Testis (tissue), 3 donors: ENCODE data around the gene CXCR6. TPM values are rescaled to one million over a fixed set of nuclear protein-coding genes. Genes with fewer than 3 reads are reported as not detected.

ENCODE experiments used
- DNase-seq: peaks from one replicate; pipeline ENCODE4 v3.0.0-alpha.2; 2019
- H3K27ac ChIP-seq, 2 donors: fragments of 200-600 bp; sonication (generic); one replicate each; pipeline ENCODE4 v1.5.1; 2019
- H3K27me3 ChIP-seq: fragments of 200-600 bp; sonication (generic); one replicate; pipeline ENCODE4 v1.5.1; 2019
- H3K36me3 ChIP-seq: fragments of 200-600 bp; sonication (generic); one replicate; pipeline ENCODE4 v1.5.1; 2017; ENCODE audit warnings: low read depth; ENCODE audit errors: missing control alignments
- H3K4me1 ChIP-seq: fragments of 200-600 bp; sonication (generic); one replicate; pipeline ENCODE4 v1.5.1; 2019
- H3K4me3 ChIP-seq, 2 donors: fragments of 200-600 bp; sonication (generic); one replicate each; pipeline ENCODE4 v1.5.1; 2017 to 2019
- H3K9me3 ChIP-seq: fragments of 200-600 bp; sonication (generic); one replicate; pipeline ENCODE4 v1.5.1; 2017
- POLR2A ChIP-seq: fragments of 450-650 bp; IDR thresholded peaks from one replicate; pipeline ENCODE4 v1.6.1; 2017; ENCODE audit warnings: antibody characterized with exemption, mild to moderate bottlenecking, moderate library complexity
- WGBS, 2 donors: methylation state at CpG; one replicate each; pipeline ENCODE4 v1.1.5; 2018; 5-methylcytosine and 5-hydroxymethylcytosine counted together
- intact Hi-C: fragments of 100-400 bp; cut with DNase I; formaldehyde crosslinking; loops from one replicate; pipeline ENCODE4 v1.15.1; 2023; ENCODE audit warnings: low total_unique reads
- polyA plus RNA-seq: library from polyadenylated mRNA; stranded (reverse); fragments of 350-450 nt; fragmentation: Illumina TruSeq; extraction: RNeasy Lipid Tissue Mini Kit (QIAGEN cat#74804); gene quantifications from one replicate; pipeline ENCODE4 v1.2.3, GENCODE V29; 2014; ENCODE audit warnings: low read depth, low replicate concordance; ENCODE audit not compliant: insufficient read depth
- total RNA-seq, 2 donors: library from RNA; depleted of rRNA; stranded (reverse); fragments of >200 nt; gene quantifications; one replicate each; pipeline ENCODE4 v1.2.3, GENCODE V29; 2016
- TF ChIP-seq, protein P1 (sequence below), 3 experiments: fragments of 450-650 bp in 2 of 3; fragments of 200-600 bp in 1 of 3; sonication (generic) in 1 of 3; IDR thresholded peaks; one replicate each; pipeline ENCODE4 v1.5.1; 2016 to 2019; ENCODE audit warnings: antibody characterized with exemption in 3 of 3, mild to moderate bottlenecking in 2 of 3, moderate library complexity in 1 of 3

The CXCR6 gene
- total and polyA plus RNA-seq, 3 donors from 2014 or later: 0.16 to 2.1 (median 0.62) TPM

DNA sequence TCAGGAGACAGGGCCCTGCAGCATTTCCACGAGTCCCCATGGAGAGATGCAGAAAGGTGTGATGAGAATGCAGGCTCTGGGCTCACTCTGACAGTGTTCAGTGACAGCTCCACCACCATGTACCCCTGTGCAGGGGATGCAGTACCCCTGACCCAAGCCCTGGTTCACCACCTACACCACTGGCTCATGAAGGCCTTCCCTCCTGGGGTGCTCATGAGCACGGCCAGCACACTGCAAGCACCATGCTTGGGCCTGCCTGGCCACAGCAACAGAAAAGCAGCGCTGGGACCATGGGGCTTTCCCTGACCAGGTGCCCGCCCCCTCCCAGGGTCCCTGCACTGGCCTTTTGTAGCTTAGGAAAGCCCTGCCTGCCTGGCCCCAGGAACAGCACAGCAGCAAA, 6.2 kb downstream of the CXCR6 start:
- 91 to 96% methylated on average over 4 of the region's 4 CpGs for WGBS, 2 donors
- H3K9me3 ChIP-seq: no peaks in the 10 kb centered on the region
- no peak overlapping the region for H3K4me3 ChIP-seq
- no peaks in the 10 kb centered on the region for H3K27me3 ChIP-seq
- no peaks in the 10 kb centered on the region for H3K4me1 ChIP-seq
- no peak for DNase-seq
- intact Hi-C loops: no loop called here
- TF ChIP-seq, protein P1, sequence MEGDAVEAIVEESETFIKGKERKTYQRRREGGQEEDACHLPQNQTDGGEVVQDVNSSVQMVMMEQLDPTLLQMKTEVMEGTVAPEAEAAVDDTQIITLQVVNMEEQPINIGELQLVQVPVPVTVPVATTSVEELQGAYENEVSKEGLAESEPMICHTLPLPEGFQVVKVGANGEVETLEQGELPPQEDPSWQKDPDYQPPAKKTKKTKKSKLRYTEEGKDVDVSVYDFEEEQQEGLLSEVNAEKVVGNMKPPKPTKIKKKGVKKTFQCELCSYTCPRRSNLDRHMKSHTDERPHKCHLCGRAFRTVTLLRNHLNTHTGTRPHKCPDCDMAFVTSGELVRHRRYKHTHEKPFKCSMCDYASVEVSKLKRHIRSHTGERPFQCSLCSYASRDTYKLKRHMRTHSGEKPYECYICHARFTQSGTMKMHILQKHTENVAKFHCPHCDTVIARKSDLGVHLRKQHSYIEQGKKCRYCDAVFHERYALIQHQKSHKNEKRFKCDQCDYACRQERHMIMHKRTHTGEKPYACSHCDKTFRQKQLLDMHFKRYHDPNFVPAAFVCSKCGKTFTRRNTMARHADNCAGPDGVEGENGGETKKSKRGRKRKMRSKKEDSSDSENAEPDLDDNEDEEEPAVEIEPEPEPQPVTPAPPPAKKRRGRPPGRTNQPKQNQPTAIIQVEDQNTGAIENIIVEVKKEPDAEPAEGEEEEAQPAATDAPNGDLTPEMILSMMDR (IDR thresholded peaks at IDR 0.05): no peak
- TF ChIP-seq POLR2A: no peak
- H3K36me3 ChIP-seq: no peaks in the 10 kb centered on the region
- H3K27ac ChIP-seq: no peak overlapping the region

DNA sequence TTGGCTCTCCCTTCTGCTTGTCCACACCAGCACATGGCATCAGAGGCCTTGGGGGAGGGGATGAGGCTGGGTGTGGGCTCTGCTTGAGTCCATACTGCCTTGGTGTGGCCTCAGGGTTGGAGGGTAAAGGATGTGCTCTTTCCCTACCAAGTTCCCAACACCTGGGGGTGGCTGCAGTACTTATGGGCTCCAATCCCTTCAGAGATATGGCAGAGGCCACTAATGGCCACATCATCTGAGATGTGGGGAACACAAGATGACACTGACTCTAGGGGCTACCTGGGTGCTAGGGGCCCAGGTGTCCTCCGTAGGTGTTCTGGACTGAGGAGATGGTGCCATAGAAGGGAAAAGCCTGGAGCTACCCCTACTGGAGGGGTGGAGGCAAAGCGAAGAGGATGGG, 6.9 kb downstream of the CXCR6 start:
- H3K9me3 ChIP-seq: no peaks in the 10 kb centered on the region
- H3K27ac ChIP-seq: no peak overlapping the region
- no peaks in the 10 kb centered on the region for H3K27me3 ChIP-seq
- H3K4me1 ChIP-seq: no peaks in the 10 kb centered on the region
- H3K4me3 ChIP-seq: no peak overlapping the region
- WGBS, 2 donors: 95 to 100% methylated on average over 2 of the region's 2 CpGs
- intact Hi-C loops: no loop called here
- TF ChIP-seq POLR2A: no peak
- TF ChIP-seq, protein P1 (IDR thresholded peaks at IDR 0.05): no peak
- no peak for DNase-seq
- H3K36me3 ChIP-seq: no peaks in the 10 kb centered on the region

DNA sequence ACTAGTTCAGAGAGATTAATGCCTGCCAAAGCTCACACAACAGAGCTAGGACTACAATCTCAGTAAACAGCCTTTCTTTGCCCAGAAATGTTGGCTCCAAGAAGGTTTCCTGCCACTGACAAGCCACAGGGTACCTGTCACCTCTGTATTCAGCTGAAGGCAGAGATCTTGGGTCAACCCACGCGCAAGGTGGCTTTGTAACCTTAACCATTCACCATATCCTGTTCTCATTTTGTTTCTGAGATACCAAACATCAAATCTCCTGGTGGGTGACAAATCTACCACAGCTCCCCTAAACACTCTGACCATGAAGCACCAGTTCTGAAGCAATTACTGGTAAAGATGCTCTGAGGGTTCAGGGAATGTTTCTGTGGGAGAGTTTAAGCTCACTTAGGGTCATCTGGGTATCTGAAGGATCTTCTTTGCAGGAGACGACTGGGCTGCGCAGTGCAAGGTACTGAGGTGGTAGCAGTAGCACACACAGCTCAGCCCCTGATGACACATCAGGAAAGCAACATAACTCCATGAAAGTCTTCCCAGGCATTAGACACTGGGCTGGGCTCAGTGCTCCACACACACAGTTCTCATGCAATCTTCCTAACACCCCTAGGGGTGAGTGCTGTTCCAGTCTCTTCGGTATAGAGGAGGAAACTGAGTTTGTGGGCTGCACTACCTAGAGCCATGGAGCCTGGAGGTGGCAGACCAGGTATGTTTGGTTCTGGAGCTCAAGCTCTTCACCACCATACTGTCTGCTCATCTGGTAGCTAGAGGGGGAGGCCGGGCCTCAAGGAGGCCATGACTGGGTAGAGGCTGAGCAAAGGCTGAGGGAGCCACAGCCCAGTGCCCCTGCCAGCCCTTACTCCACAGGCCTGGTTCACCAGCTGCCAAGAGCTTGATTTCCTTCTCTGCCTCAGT, 7.7 kb downstream of the CXCR6 start:
- 95 to 97% methylated on average over 5 to 6 of the region's 6 CpGs for WGBS, 2 donors
- intact Hi-C loops: no loop called here
- H3K9me3 ChIP-seq: no peaks in the 10 kb centered on the region
- DNase-seq: no peak
- no peak overlapping the region for H3K4me3 ChIP-seq
- H3K27ac ChIP-seq: no peak overlapping the region
- H3K4me1 ChIP-seq: no peaks in the 10 kb centered on the region
- no peaks in the 10 kb centered on the region for H3K36me3 ChIP-seq
- TF ChIP-seq POLR2A: no peak
- TF ChIP-seq, protein P1 (IDR thresholded peaks at IDR 0.05): no peak
- H3K27me3 ChIP-seq: no peaks in the 10 kb centered on the region

DNA sequence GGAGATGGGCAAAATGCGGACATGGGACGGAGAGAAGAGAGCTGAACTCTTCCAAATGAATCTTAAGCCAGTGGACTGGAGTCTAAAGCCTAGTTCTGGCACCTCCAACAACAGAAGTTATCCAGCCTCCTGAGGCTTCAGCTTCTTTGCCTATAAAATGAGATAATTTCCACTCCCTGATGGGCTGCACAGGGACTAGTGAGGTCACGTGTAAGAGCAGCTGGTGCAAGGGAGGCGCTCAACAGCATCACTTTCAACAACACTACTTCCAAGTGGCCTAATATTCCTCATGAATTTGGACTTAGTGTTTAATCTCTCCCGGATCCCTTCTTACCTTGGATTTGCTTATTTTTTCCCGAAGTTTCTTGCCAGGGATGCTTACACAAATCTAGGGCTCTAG, 8.7 kb downstream of the CXCR6 start:
- no peak overlapping the region for H3K27ac ChIP-seq
- H3K4me1 ChIP-seq: no peaks in the 10 kb centered on the region
- intact Hi-C loops: no loop called here
- H3K4me3 ChIP-seq: no peak overlapping the region
- H3K36me3 ChIP-seq: no peaks in the 10 kb centered on the region
- H3K9me3 ChIP-seq: no peaks in the 10 kb centered on the region
- DNase-seq: no peak
- no peaks in the 10 kb centered on the region for H3K27me3 ChIP-seq
- WGBS, 2 donors: 87 to 96% methylated on average over 6 of the region's 6 CpGs
- TF ChIP-seq POLR2A: no peak
- TF ChIP-seq, protein P1 (IDR thresholded peaks at IDR 0.05): no peak

DNA sequence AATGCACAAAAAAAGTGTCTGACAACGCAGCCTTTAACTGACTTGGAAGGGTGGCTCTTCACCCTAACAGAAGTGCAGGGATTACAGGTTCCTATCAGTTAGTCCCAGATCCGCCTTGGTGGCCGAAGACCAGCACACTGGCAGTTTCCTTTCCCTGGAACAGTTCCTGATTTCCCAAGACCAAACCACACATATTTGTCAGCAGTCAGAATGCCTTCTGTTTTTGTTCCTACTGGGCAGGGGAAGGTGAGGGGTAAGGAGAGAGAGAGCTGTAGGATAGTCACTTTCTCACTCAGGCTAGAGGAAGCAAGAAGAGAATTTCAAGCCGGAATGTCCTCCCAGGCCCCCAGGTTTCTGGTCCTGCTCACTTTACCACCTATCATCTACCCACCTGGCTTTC, 9.2 kb downstream of the CXCR6 start:
- TF ChIP-seq POLR2A: no peak
- TF ChIP-seq, protein P1 (IDR thresholded peaks at IDR 0.05): no peak
- Histone ChIP-seq H3K4me1 (no peaks in the 10 kb centered on the region), H3K9me3 (no peaks in the 10 kb centered on the region), H3K27me3 (no peaks in the 10 kb centered on the region), H3K36me3 (no peaks in the 10 kb centered on the region), H3K27ac (no peak overlapping the region), H3K4me3 (no peak overlapping the region)
- 82 to 97% methylated on average over 4 of the region's 4 CpGs for WGBS, 2 donors
- intact Hi-C loops: no loop called here
- no peak for DNase-seq
